H1 (cell line): Measurements from ENCODE around the gene GPC6. TPM values are rescaled to one million over a fixed set of nuclear protein-coding genes. Genes with fewer than 3 reads are reported as not detected.

Experiments
- CTCF ChIA-PET: fragments of 300-600 bp; sonication (Branson Sonifier 250); formaldehyde crosslinking; loops from one replicate; lab custom pipeline; 2021; ENCODE audit not compliant: partially characterized antibody; lab: Charles Lee
- POLR2A ChIA-PET: fragments of 300-600 bp; sonication (Branson Sonifier 250); formaldehyde crosslinking; loops from one replicate; lab custom pipeline; 2021; ENCODE audit warnings: inconsistent platforms; ENCODE audit not compliant: partially characterized antibody; lab: Charles Lee
- DNase-seq, 2 experiments: peaks; one replicate each; pipeline versions ENCODE4 v3.0.0 to v3.0.0-alpha.2; 2010 to 2022; ENCODE audit warnings: low spot score in 2 of 2, low read depth in 1 of 2, mixed read lengths in 1 of 2
- FAIRE-seq: peaks from 2 replicates; lab custom pipeline; 2011; peaks lifted over from hg19 to GRCh38; lab: Jason Lieb, UNC
- H2AFZ ChIP-seq: 2 replicates; pipeline ENCODE4 v1.8.1; 2012; ENCODE audit warnings: low read length, inconsistent platforms
- H2AK5ac ChIP-seq: 2 replicates; pipeline ENCODE4 v1.6.1; 2013; ENCODE audit warnings: low read depth, low read length
- H2BK120ac ChIP-seq: replicated peaks from 2 replicates; pipeline ENCODE3; 2013; ENCODE audit warnings: low read depth, low read length, inconsistent platforms
- H2BK12ac ChIP-seq: 2 replicates; pipeline ENCODE4 v1.6.1; 2013; ENCODE audit warnings: low read depth, low read length
- H2BK15ac ChIP-seq: 2 replicates; pipeline ENCODE4 v1.6.1; 2013; ENCODE audit warnings: low read length
- H2BK20ac ChIP-seq: 2 replicates; pipeline ENCODE4 v1.6.1; 2013; ENCODE audit warnings: low read length
- H2BK5ac ChIP-seq: 2 replicates; pipeline ENCODE4 v1.6.1; 2013; ENCODE audit warnings: low read depth, low read length
- H3K14ac ChIP-seq: 2 replicates; pipeline ENCODE4 v1.6.1; 2013; ENCODE audit warnings: inconsistent platforms; ENCODE audit not compliant: insufficient read length
- H3K18ac ChIP-seq: 2 replicates; pipeline ENCODE4 v1.6.1; 2013; ENCODE audit warnings: low read length; ENCODE audit errors: extremely low read depth
- H3K23ac ChIP-seq: 2 replicates; pipeline ENCODE4 v1.6.1; 2013; ENCODE audit warnings: inconsistent platforms; ENCODE audit not compliant: insufficient read length
- H3K23me2 ChIP-seq: 2 replicates; pipeline ENCODE4 v1.6.1; 2013; ENCODE audit warnings: low read depth, low read length
- H3K27ac ChIP-seq: 2 replicates; pipeline ENCODE4 v1.6.1; 2011; ENCODE audit warnings: low read depth, low read length, inconsistent platforms
- H3K27me3 ChIP-seq, 4 experiments: replicated peaks in 1 of 4; 1 replicate in 1 of 4; 2 replicates in 3 of 4; pipeline versions ENCODE4 v1.6.1 to v1.8.1; 2011 to 2013; ENCODE audit warnings: low read length in 3 of 4, mild to moderate bottlenecking in 3 of 4, inconsistent platforms in 2 of 4, mixed read lengths in 2 of 4, moderate library complexity in 1 of 4; ENCODE audit not compliant: control insufficient read depth in 3 of 4, insufficient read depth in 3 of 4; ENCODE audit errors: extremely low read depth in 1 of 4
- H3K36me3 ChIP-seq, 4 experiments: 2 replicates each; pipeline versions ENCODE4 v1.6.1 to v1.8.1; 2011 to 2013; ENCODE audit warnings: mild to moderate bottlenecking in 4 of 4, low read length in 3 of 4, moderate library complexity in 2 of 4, control low read depth in 1 of 4, inconsistent platforms in 1 of 4; ENCODE audit not compliant: insufficient read depth in 4 of 4, control insufficient read depth in 2 of 4
- H3K4ac ChIP-seq: replicated peaks from 2 replicates; pipeline ENCODE3; 2013; ENCODE audit warnings: low read length, low read depth, mixed read lengths, inconsistent platforms; ENCODE audit not compliant: insufficient read length
- H3K4me1 ChIP-seq, 4 experiments: replicated peaks in 1 of 4; 1 replicate in 1 of 4; 2 replicates in 3 of 4; pipeline versions ENCODE4 v1.6.1 to v1.8.1; 2011 to 2013; ENCODE audit warnings: low read length in 3 of 4, inconsistent platforms in 2 of 4, mixed read lengths in 1 of 4; ENCODE audit not compliant: insufficient read depth in 4 of 4, control insufficient read depth in 3 of 4
- H3K4me2 ChIP-seq, 2 experiments: 2 replicates each; pipeline versions ENCODE4 v1.6.1 to v1.8.1; 2011 to 2013; ENCODE audit warnings: low read depth in 2 of 2, low read length in 2 of 2, control low read depth in 1 of 2, inconsistent platforms in 1 of 2, mild to moderate bottlenecking in 1 of 2; ENCODE audit not compliant: insufficient read depth in 1 of 2
- H3K4me3 ChIP-seq, 4 experiments: fragments of 200-600, 300-600 bp in 1 of 4; sonication (generic), shearing (Covaris generic), sonication (Bioruptor Twin) in 1 of 4; 2 replicates each; pipeline versions ENCODE4 v1.5.1 to v1.8.1; 2011 to 2016; ENCODE audit warnings: low read length in 4 of 4, low read depth in 3 of 4, control low read depth in 2 of 4, inconsistent platforms in 2 of 4, mild to moderate bottlenecking in 2 of 4, mixed read lengths in 1 of 4, moderate library complexity in 1 of 4; ENCODE audit not compliant: insufficient read depth in 2 of 4; ENCODE audit errors: extremely low read depth in 1 of 4
- H3K56ac ChIP-seq: replicated peaks from 2 replicates; pipeline ENCODE3; 2013; ENCODE audit warnings: low read depth, mild to moderate bottlenecking, mixed read lengths, low read length, inconsistent platforms; ENCODE audit not compliant: insufficient read length
- H3K79me1 ChIP-seq: 2 replicates; pipeline ENCODE4 v1.6.1; 2013; ENCODE audit warnings: low read depth, low read length, control low read depth
- H3K79me2 ChIP-seq, 2 experiments: 2 replicates each; pipeline versions ENCODE4 v1.6.1 to v1.8.1; 2012 to 2013; ENCODE audit warnings: low read length in 2 of 2, mild to moderate bottlenecking in 2 of 2, inconsistent platforms in 1 of 2; ENCODE audit not compliant: insufficient read depth in 2 of 2, control insufficient read depth in 1 of 2
- H3K9ac ChIP-seq, 4 experiments: replicated peaks in 1 of 4; 1 replicate in 1 of 4; 2 replicates in 3 of 4; pipeline versions ENCODE4 v1.6.1 to v1.8.1; 2011 to 2013; ENCODE audit warnings: low read depth in 3 of 4, low read length in 3 of 4, control low read depth in 2 of 4, mild to moderate bottlenecking in 2 of 4, moderate library complexity in 2 of 4, inconsistent platforms in 1 of 4; ENCODE audit errors: extremely low read depth in 1 of 4
- H3K9me3 ChIP-seq, 2 experiments: 2 replicates each; pipeline versions ENCODE4 v1.6.1 to v1.8.1; 2012 to 2013; ENCODE audit warnings: mild to moderate bottlenecking in 2 of 2, moderate library complexity in 2 of 2, control low read depth in 1 of 2, inconsistent platforms in 1 of 2, low read depth in 1 of 2, low read length in 1 of 2, mixed read lengths in 1 of 2; ENCODE audit not compliant: insufficient read depth in 2 of 2
- H4K20me1 ChIP-seq, 2 experiments: replicated peaks in 1 of 2; 2 replicates each; pipeline versions ENCODE3 to v1.8.1; 2011 to 2013; ENCODE audit warnings: inconsistent platforms in 2 of 2, low read length in 2 of 2, mild to moderate bottlenecking in 1 of 2; ENCODE audit not compliant: insufficient read depth in 2 of 2, control insufficient read depth in 1 of 2
- H4K5ac ChIP-seq: 2 replicates; pipeline ENCODE4 v1.6.1; 2013; ENCODE audit warnings: low read length, low read depth, mixed read lengths, inconsistent platforms; ENCODE audit not compliant: insufficient read length
- H4K8ac ChIP-seq: 2 replicates; pipeline ENCODE4 v1.8.0; 2013; ENCODE audit warnings: mild to moderate bottlenecking, moderate library complexity, low read length, inconsistent platforms; ENCODE audit not compliant: insufficient read depth; ENCODE audit errors: extremely low read depth
- H4K91ac ChIP-seq: replicated peaks from 2 replicates; pipeline ENCODE3; 2013; ENCODE audit warnings: low read length, mixed read lengths, inconsistent platforms; ENCODE audit not compliant: insufficient read length
- ASH2L ChIP-seq: fragments of 200-600, 300-600 bp; sonication (generic); IDR thresholded peaks from one replicate; pipeline ENCODE4 v1.7.1; 2017; ENCODE audit warnings: low read length
- CBX5 ChIP-seq: fragments of 300-800, 300-1000 bp; sonication (generic); IDR thresholded peaks from 2 replicates; pipeline ENCODE4 v1.7.1; 2016; ENCODE audit warnings: antibody characterized with exemption, low read length, low read depth
- CBX8 ChIP-seq: fragments of 300-800, 300-1000 bp; sonication (generic); IDR thresholded peaks from 2 replicates; pipeline ENCODE4 v1.7.1; 2016; ENCODE audit warnings: low read depth, low read length, borderline replicate concordance
- CHD1 ChIP-seq: IDR thresholded peaks from 2 replicates; pipeline ENCODE4 v1.6.1; 2012; ENCODE audit warnings: low read depth, low read length, improper control_type of control experiment
- CREB1 ChIP-seq: IDR thresholded peaks from 2 replicates; pipeline ENCODE4 v1.6.1; 2012; ENCODE audit warnings: inconsistent platforms
- FOSL1 ChIP-seq: IDR thresholded peaks from 2 replicates; pipeline ENCODE4 v1.6.1; 2011; ENCODE audit warnings: mild to moderate bottlenecking, low read depth, low read length, moderate library complexity; ENCODE audit not compliant: insufficient read depth
- GTF2F1 ChIP-seq: IDR thresholded peaks from 2 replicates; pipeline ENCODE4 v1.6.1; 2012; ENCODE audit warnings: low read depth, low read length, improper control_type of control experiment, borderline replicate concordance
- HDAC2 ChIP-seq, 2 experiments: fragments of 300-600 bp in 1 of 2; sonication (generic) in 1 of 2; IDR thresholded peaks; 2 replicates each; pipeline ENCODE4 v1.6.1; 2011 to 2012; ENCODE audit warnings: low read depth in 2 of 2, low read length in 2 of 2, mild to moderate bottlenecking in 2 of 2, moderate library complexity in 2 of 2, borderline replicate concordance in 1 of 2, inconsistent platforms in 1 of 2
- JUND ChIP-seq: IDR thresholded peaks from 2 replicates; pipeline ENCODE4 v1.6.1; 2011; ENCODE audit warnings: mild to moderate bottlenecking, improper control_type of control experiment, low read length
- KDM5A ChIP-seq: fragments of 200-600 bp; IDR thresholded peaks from 2 replicates; pipeline ENCODE4 v1.7.1; 2012; ENCODE audit warnings: mild to moderate bottlenecking, low read length, inconsistent platforms, mixed read lengths
- POLR2AphosphoS5 ChIP-seq: IDR thresholded peaks from 2 replicates; pipeline ENCODE4 v1.6.1; 2011; ENCODE audit warnings: low read depth, low read length
- RFX5 ChIP-seq: IDR thresholded peaks from 2 replicates; pipeline ENCODE4 v1.6.1; 2011; ENCODE audit warnings: low read depth, low read length, improper control_type of control experiment, borderline replicate concordance
- SP1 ChIP-seq: IDR thresholded peaks from 2 replicates; pipeline ENCODE4 v1.6.1; 2011; ENCODE audit warnings: low read depth, low read length
- SP4 ChIP-seq: IDR thresholded peaks from 2 replicates; pipeline ENCODE4 v1.6.1; 2012; ENCODE audit warnings: low read length, inconsistent platforms
- SRF ChIP-seq: IDR thresholded peaks from 2 replicates; pipeline ENCODE4 v1.6.1; 2011; ENCODE audit warnings: mild to moderate bottlenecking, low read depth, low read length, moderate library complexity
- TCF12 ChIP-seq: IDR thresholded peaks from 2 replicates; pipeline ENCODE4 v1.6.1; 2011; ENCODE audit warnings: low read depth, mild to moderate bottlenecking, low read length
- WGBS, 2 experiments: shearing (Covaris generic) in 1 of 2; methylation state at CpG; one replicate each; pipeline versions ENCODE4 v1.1.6 to v1.1.7; 2013 to 2015; ENCODE audit warnings: low lambda C conversion rate in 2 of 2, mixed read lengths in 2 of 2, inconsistent platforms in 1 of 2, low coverage in 1 of 2, missing lambda C conversion rate in 1 of 2; ENCODE audit not compliant: insufficient replicate concordance in 2 of 2, insufficient coverage in 1 of 2, insufficient read length in 1 of 2; ENCODE audit errors: extremely low coverage in 1 of 2, missing lambda C conversion rate in 1 of 2; 5-methylcytosine and 5-hydroxymethylcytosine counted together
- polyA plus RNA-seq, 7 experiments: library from polyadenylated mRNA; depleted of rRNA in 3 of 7; stranded (reverse) in 5 of 7; unstranded in 2 of 7; fragments of >200 nt in 5 of 7; fragments of 200-250 nt in 2 of 7; gene quantifications; 1 replicate in 5 of 7; 2 replicates in 1 of 7; 4 replicates in 1 of 7; pipeline versions ENCODE4 v1.2.1 to v1.2.3, GENCODE V29; 2011 to 2013; ENCODE audit warnings: missing spikeins in 2 of 7, mixed read lengths in 2 of 7
- total RNA-seq: library from RNA; stranded (reverse); fragmentation: NEBNext Ultra II Directional; extraction: Animal tissue kit (Norgen Biotek cat#: 25700); gene quantifications from 2 replicates; pipeline ENCODE4 v1.2.1, GENCODE V29; 2021
- TF ChIP-seq, protein P1 (sequence below): IDR thresholded peaks from 2 replicates; pipeline ENCODE4 v1.6.1; 2012; ENCODE audit warnings: inconsistent platforms

GPC6 gene
- total and polyA plus RNA-seq, 2 of the 8 experiments (the other 6 are each of a cell fraction or from before 2014, with no cell fraction given): 5.4 to 12.0 TPM

GRCh38 chr13:94020426-94020825 is 793.8 kb downstream of the GPC6 start:
- Histone ChIP-seq H3K14ac (no peak overlapping the region), H3K56ac (no peak overlapping the region), H3K9me3 (no peaks in the 10 kb centered on the region), H3K79me1 (no peaks in the 10 kb centered on the region), H2BK15ac (no peak overlapping the region), H4K91ac (no peak overlapping the region), H3K18ac (no peak overlapping the region), H2BK20ac (no peak overlapping the region), H3K4me3 (no peak overlapping the region), H3K27ac (no peak overlapping the region), H4K8ac (no peak overlapping the region), H3K9ac (no peak overlapping the region), H3K4me1 (no peaks in the 10 kb centered on the region), H2BK120ac (no peak overlapping the region), H2AK5ac (no peak overlapping the region), H3K4ac (no peak overlapping the region), H3K23ac (no peak overlapping the region), H2BK5ac (no peak overlapping the region), H2BK12ac (no peak overlapping the region), H4K5ac (no peak overlapping the region), H3K36me3 (no peaks in the 10 kb centered on the region), H3K27me3 (no peaks in the 10 kb centered on the region), H3K23me2 (no peaks in the 10 kb centered on the region), H4K20me1 (no peaks in the 10 kb centered on the region), H3K79me2 (no peaks in the 10 kb centered on the region), H2AFZ (no peak overlapping the region), H3K4me2 (no peak overlapping the region)
- DNase-seq (no peak), FAIRE-seq (no peak)
- WGBS, 2 experiments: 86% methylated on average over 2 of the region's 2 CpGs; no CpG with 5 or more reads in 1 of the 2 experiments
- CTCF ChIA-PET: no interaction called here
- POLR2A ChIA-PET: no interaction called here
- TF ChIP-seq HDAC2 (IDR thresholded peaks at IDR 0.05; ENCODE audit: borderline replicate concordance in 1 of 2, low read depth in 2 of 2, low read length in 2 of 2) (no peak), SRF (no peak), JUND (no peak), TCF12 (no peak), SP1 (no peak), GTF2F1 (no peak), SP4 (no peak), CBX8 (no peak), CBX5 (no peak), CHD1 (no peak), ASH2L (no peak), FOSL1 (no peak), RFX5 (no peak), CREB1 (no peak), POLR2AphosphoS5 (no peak), KDM5A (no peak)
- TF ChIP-seq, protein P1, sequence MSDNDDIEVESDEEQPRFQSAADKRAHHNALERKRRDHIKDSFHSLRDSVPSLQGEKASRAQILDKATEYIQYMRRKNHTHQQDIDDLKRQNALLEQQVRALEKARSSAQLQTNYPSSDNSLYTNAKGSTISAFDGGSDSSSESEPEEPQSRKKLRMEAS: no peak
